Hepatocyte (in vitro differentiated cells): ENCODE data around the gene ZBTB7B. TPM values are rescaled to one million over a fixed set of nuclear protein-coding genes. Genes with fewer than 3 reads are reported as not detected.
A peak's percentile ranks its signal among the peaks of the same experiment; 100 is the strongest.
"Not testable (repeated sequence)": the region's sequence is repeated elsewhere in the genome, so short reads cannot be mapped to it uniquely, and the experiment has no call there.

ENCODE experiments used
- DNase-seq: peaks from one replicate; pipeline ENCODE4 v3.0.0-alpha.2; 2016; ENCODE audit warnings: low spot score
- H2AFZ ChIP-seq: fragments of 200-600 bp; sonication (generic); 2 replicates; pipeline ENCODE4 v1.6.0; 2016; ENCODE audit warnings: antibody characterized with exemption, mild to moderate bottlenecking
- H3K27ac ChIP-seq: fragments of 200-600 bp; sonication (generic); 2 replicates; pipeline ENCODE4 v1.5.1; 2016; ENCODE audit warnings: mild to moderate bottlenecking
- H3K27me3 ChIP-seq: fragments of 200-600 bp; sonication (generic); 2 replicates; pipeline ENCODE4 v1.6.1; 2016
- H3K36me3 ChIP-seq: fragments of 200-600 bp; sonication (generic); replicated peaks from 2 replicates; pipeline ENCODE4 v1.5.1; 2016; ENCODE audit warnings: low read depth; ENCODE audit not compliant: insufficient read depth
- H3K4me1 ChIP-seq: fragments of 200-600 bp; sonication (generic); 2 replicates; pipeline ENCODE4 v1.5.1; 2016; ENCODE audit warnings: mild to moderate bottlenecking, moderate library complexity; ENCODE audit not compliant: insufficient read depth
- H3K4me2 ChIP-seq: fragments of 200-600 bp; sonication (generic); 2 replicates; pipeline ENCODE4 v1.6.0; 2016
- H3K4me3 ChIP-seq: fragments of 200-600 bp; sonication (generic); 2 replicates; pipeline ENCODE4 v1.5.1; 2016; ENCODE audit warnings: mild to moderate bottlenecking
- H3K79me2 ChIP-seq: fragments of 200-600 bp; sonication (generic); 2 replicates; pipeline ENCODE4 v1.6.0; 2017; ENCODE audit warnings: mild to moderate bottlenecking
- H3K9me2 ChIP-seq: fragments of 200-600 bp; sonication (generic); replicated peaks from 2 replicates; pipeline ENCODE4 v1.6.0; 2017; ENCODE audit warnings: mild to moderate bottlenecking; ENCODE audit not compliant: insufficient read depth
- H3K9me3 ChIP-seq: fragments of 200-600 bp; sonication (generic); 2 replicates; pipeline ENCODE4 v1.5.1; 2016; ENCODE audit warnings: low read depth, mild to moderate bottlenecking
- H4K20me1 ChIP-seq: fragments of 200-600 bp; sonication (generic); 2 replicates; pipeline ENCODE4 v1.6.0; 2016; ENCODE audit warnings: mild to moderate bottlenecking; ENCODE audit not compliant: insufficient read depth, poor library complexity, severe bottlenecking
- CTCF ChIP-seq: fragments of 200-600 bp; sonication (generic); IDR thresholded peaks from 2 replicates; pipeline ENCODE4 v1.5.1; 2016; ENCODE audit warnings: antibody characterized with exemption, mild to moderate bottlenecking; ENCODE audit not compliant: poor library complexity
- EZH2 ChIP-seq: fragments of 200-600 bp; sonication (generic); IDR thresholded peaks from 2 replicates; pipeline ENCODE4 v1.6.1; 2016; ENCODE audit warnings: antibody characterized with exemption, mild to moderate bottlenecking, borderline replicate concordance
- EZH2phosphoT487 ChIP-seq: fragments of 200-600 bp; sonication (generic); IDR thresholded peaks from one replicate; pipeline ENCODE4 v1.6.1; 2018; ENCODE audit warnings: antibody characterized with exemption, mild to moderate bottlenecking, low read depth, moderate library complexity; ENCODE audit not compliant: unreplicated experiment, severe bottlenecking
- WGBS: methylation state at CpG from one replicate; pipeline ENCODE4 v1.1.6; 2016; ENCODE audit warnings: low lambda C conversion rate; ENCODE audit errors: missing lambda C conversion rate; 5-methylcytosine and 5-hydroxymethylcytosine counted together
- polyA plus RNA-seq: library from polyadenylated mRNA; unstranded; fragments of >200 nt; fragmentation: Nextera tagmentation; extraction: Ambion mirVana; gene quantifications from 2 replicates; pipeline ENCODE4 v1.2.1, GENCODE V29; 2016
- total RNA-seq: library from RNA; depleted of rRNA; stranded (reverse); fragments of >200 nt; gene quantifications from 2 replicates; pipeline ENCODE4 v1.2.3, GENCODE V29; 2014

ZBTB7B gene
- total and polyA plus RNA-seq, 2 experiments from 2014 or later: 13.3 to 29.2 TPM

GRCh38 chr1:154995301-154995983 is 7.2 kb upstream of the ZBTB7B start:
- not testable (repeated sequence) for H3K4me3 ChIP-seq, H3K79me2 ChIP-seq, H3K9me2 ChIP-seq, H3K4me2 ChIP-seq, H3K36me3 ChIP-seq, H4K20me1 ChIP-seq, H3K27ac ChIP-seq, H3K9me3 ChIP-seq, H3K27me3 ChIP-seq, H2AFZ ChIP-seq
- TF ChIP-seq CTCF: peak; percentile 30
- DNase-seq: peak; percentile 75
- H3K4me1 ChIP-seq: peaks cover 11% of the 10 kb centered on the region
- WGBS: 63% methylated on average over 10 of the region's 13 CpGs

GRCh38 chr1:154996966-154997701 is 5.5 kb upstream of the ZBTB7B start:
- H3K79me2 ChIP-seq: peaks cover 3% of the 10 kb centered on the region
- H3K9me2 ChIP-seq: no peaks in the 10 kb centered on the region
- no peak overlapping the region for H2AFZ ChIP-seq
- no peaks in the 10 kb centered on the region for H4K20me1 ChIP-seq
- no peak overlapping the region for H3K4me3 ChIP-seq
- TF ChIP-seq CTCF: no peak
- no peak for TF ChIP-seq EZH2
- no peak for TF ChIP-seq EZH2phosphoT487
- 89% methylated on average over 15 of the region's 15 CpGs for WGBS
- H3K27me3 ChIP-seq: no peaks in the 10 kb centered on the region
- no peak overlapping the region for H3K27ac ChIP-seq
- no peak for DNase-seq
- H3K36me3 ChIP-seq: no peaks in the 10 kb centered on the region
- H3K4me1 ChIP-seq: peaks cover 11% of the 10 kb centered on the region
- H3K4me2 ChIP-seq: no peak overlapping the region
- H3K9me3 ChIP-seq: no peaks in the 10 kb centered on the region

GRCh38 chr1:154998201-154998780 is 4.3 kb upstream of the ZBTB7B start:
- no peaks in the 10 kb centered on the region for H3K36me3 ChIP-seq
- peak overlapping the region; percentile 92 for H3K4me2 ChIP-seq
- WGBS: 89% methylated on average over 15 of the region's 16 CpGs
- no peaks in the 10 kb centered on the region for H4K20me1 ChIP-seq
- H3K27ac ChIP-seq: no peak overlapping the region
- no peak overlapping the region for H3K4me3 ChIP-seq
- H3K27me3 ChIP-seq: no peaks in the 10 kb centered on the region
- no peaks in the 10 kb centered on the region for H3K9me2 ChIP-seq
- TF ChIP-seq EZH2: no peak
- no peak for TF ChIP-seq EZH2phosphoT487
- H3K9me3 ChIP-seq: no peaks in the 10 kb centered on the region
- no peak overlapping the region for H2AFZ ChIP-seq
- peaks cover 9% of the 10 kb centered on the region for H3K79me2 ChIP-seq
- H3K4me1 ChIP-seq: peaks cover 11% of the 10 kb centered on the region
- DNase-seq: no peak
